Erythroblast (primary cell): ENCODE measurements around the gene NELL1.

Experiments
- DNase-seq, 2 experiments: peaks; one replicate each; lab custom pipeline; 2025; lab: John Stamatoyannopoulos, UW
- GATA1 ChIP-seq: IDR thresholded peaks from 2 replicates; pipeline ENCODE4 v1.6.1; 2011; ENCODE audit warnings: low read depth, mild to moderate bottlenecking, control low read depth, low read length, moderate library complexity
- POLR2A ChIP-seq: IDR thresholded peaks from 2 replicates; pipeline ENCODE4 v1.6.1; 2011; ENCODE audit warnings: mild to moderate bottlenecking, low read length

The NELL1 gene

GRCh38 chr11:20668844-20669819, at the start of gene NELL1:
TSS of gene NELL1 (plus strand) at chr11:20669586.
- no peak for TF ChIP-seq GATA1
- TF ChIP-seq POLR2A: no peak
- DNase-seq: no peak

GRCh38 chr11:20620988-20621387, 48.4 kb upstream of the NELL1 start:
- TF ChIP-seq GATA1 (no peak), POLR2A (no peak)
- DNase-seq: no peak

- DNase-seq: no peak
- no peak for TF ChIP-seq POLR2A
- no peak for TF ChIP-seq GATA1
These were observed 47.7 kb upstream of the NELL1 start for GRCh38 chr11:20621679-20622078.

DNA sequence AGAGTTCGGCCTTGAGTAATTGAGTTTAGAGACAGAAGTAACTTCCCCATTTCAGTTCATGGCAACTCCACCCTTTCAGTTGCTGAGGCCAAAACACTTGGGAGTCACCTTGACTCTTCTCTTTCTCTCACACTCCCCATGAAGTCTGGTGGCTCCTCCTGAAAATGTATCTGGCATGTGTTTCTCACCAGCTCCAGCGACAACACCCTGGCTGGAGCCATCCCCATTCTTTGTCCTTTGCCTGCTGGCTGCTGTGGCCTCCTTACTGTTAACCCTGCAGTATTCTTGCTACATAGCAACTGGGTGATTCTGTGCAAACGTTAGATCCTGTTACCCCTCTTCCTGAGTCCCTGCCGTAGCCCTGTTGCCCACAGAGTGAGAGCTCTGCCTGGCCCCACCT, 46.1 kb upstream of the NELL1 start:
- no peak for DNase-seq
- TF ChIP-seq GATA1: no peak
- TF ChIP-seq POLR2A: no peak

GRCh38 chr11:20626279-20626678, 43.1 kb upstream of the NELL1 start:
- DNase-seq: no peak
- no peak for TF ChIP-seq POLR2A
- no peak for TF ChIP-seq GATA1

- TF ChIP-seq GATA1 (no peak), POLR2A (no peak)
- DNase-seq: no peak
These were observed 42.4 kb upstream of the NELL1 start for GRCh38 chr11:20627026-20627425.

DNA sequence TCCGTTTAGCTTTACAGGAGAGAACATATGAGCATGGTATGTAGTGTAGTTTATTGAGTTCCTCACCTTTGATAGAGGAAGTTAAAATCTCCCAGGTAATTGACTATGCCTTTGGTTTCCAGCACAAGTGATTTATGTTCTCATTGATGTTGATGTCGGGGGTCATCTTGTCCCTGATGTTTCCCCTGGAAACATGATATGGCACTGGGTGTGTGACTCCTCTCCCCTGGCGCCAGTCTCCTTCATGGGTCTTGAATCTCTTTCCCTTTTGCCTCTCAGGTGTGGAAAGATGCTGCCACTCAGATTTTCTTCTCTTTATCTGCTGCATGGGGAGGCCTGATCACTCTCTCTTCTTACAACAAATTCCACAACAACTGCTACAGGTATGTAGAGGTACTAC, 41.7 kb upstream of the NELL1 start:
- DNase-seq: no peak
- TF ChIP-seq GATA1 (no peak), POLR2A (no peak)

DNA sequence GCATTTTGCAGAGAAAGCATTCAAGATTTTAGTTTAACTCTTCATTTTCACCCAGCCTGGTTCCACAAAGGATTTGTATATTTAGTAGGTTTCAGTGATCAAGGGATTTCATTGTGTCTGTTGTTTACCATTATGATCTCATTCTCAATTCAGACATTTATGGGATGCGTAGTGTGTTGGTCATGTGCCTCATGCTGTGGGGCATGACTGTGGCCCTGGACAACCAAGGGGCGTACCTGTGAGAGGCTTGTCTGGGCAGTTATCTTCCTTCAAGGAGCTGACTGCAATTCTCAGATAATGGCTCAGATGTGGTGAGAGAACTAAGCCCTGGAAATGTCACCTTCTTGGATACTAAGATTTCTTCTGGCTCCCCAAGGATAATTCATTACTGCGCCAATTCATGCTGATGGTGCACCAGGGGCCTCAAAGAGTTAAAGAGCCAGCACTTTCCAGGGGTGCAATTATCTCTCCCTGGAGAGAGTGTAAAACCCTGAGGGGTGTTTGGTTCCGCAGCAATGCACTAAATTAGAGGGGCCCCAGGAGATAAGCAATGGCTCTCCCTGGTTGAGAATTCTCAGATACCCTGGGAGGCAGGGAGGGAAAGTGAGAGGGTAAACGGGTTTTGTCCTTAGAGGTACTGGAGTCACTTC, 37.7 kb upstream of the NELL1 start:
- TF ChIP-seq GATA1 (no peak), POLR2A (no peak)
- no peak for DNase-seq

GRCh38 chr11:20632169-20632532, 37.2 kb upstream of the NELL1 start:
- no peak for TF ChIP-seq GATA1
- no peak for TF ChIP-seq POLR2A
- no peak for DNase-seq

- DNase-seq: peak in 1 of 2 experiments; percentile 9
- no peak for TF ChIP-seq GATA1
- no peak for TF ChIP-seq POLR2A
These were observed 35.3 kb upstream of the NELL1 start for GRCh38 chr11:20634044-20634443.

DNA sequence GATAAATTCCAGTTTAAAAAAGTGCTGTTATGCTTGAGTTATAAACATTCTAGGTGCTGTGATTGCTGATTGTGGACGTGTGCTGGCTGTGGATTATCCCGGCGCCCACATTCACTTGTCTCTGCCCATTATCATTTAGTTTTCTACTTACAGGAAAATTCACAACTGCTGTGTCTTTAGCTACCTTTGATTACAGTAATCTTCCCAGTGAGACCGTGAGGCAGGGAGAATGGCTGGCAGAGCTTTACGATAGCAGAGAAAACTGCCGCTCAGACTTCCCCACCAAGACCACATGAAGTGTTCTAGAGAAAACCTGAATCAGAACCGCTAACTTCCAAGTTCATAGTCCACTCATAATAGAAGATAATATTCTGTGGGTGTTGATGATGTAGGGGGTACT, 34.6 kb upstream of the NELL1 start:
- DNase-seq: no peak
- TF ChIP-seq POLR2A (no peak), GATA1 (no peak)

DNA sequence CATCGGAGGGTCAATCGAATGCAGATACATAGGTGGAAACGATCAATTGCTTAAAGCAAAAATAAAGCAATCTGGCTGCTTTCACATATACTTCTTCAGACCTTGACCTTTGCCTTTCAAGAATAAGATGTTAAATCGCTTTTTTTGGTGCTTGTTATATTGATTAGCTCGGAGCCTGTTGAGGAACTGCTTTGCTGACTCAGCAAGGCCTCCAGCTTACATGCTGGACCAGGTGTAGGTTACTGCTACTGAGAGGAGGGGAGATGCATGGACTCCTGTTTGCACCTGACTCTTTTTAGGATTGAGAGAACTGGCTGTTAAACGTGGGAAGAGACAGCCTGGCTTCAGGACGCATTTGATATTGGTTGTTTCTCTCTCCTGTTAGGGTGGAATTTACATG, 31.3 kb upstream of the NELL1 start:
- no peak for DNase-seq
- TF ChIP-seq POLR2A (no peak), GATA1 (no peak)

- no peak for TF ChIP-seq GATA1
- no peak for TF ChIP-seq POLR2A
These were observed 29.7 kb upstream of the NELL1 start for GRCh38 chr11:20639688-20640087.

DNA sequence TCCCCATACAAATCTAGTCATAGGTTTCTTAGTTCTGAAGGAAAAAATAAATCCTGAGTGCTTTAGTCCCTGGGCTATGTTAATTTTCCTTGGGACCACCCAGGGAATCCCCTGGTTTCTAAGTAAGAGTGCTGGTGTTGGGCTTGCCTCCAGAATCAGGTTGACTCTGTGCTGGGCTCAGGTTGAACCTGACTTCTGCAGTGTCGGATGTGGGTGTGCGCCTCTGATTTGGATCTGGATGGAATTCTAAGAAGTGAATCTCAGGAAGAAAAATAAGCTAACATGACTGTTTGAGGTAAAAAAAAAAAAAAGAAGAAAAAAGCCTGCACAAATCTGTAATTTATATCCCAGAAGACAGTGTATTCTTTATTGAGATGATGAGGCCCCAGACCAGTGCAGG, 29.0 kb upstream of the NELL1 start:
- DNase-seq: no peak
- no peak for TF ChIP-seq GATA1
- TF ChIP-seq POLR2A: no peak

More at GRCh38 chr11:20639688-20640087, 29.7 kb upstream of the NELL1 start:
- no peak for DNase-seq

- TF ChIP-seq POLR2A (no peak), GATA1 (no peak)
- no peak for DNase-seq
These were observed 25.0 kb upstream of the NELL1 start for GRCh38 chr11:20644360-20644759.
